Naive thymus-derived CD4-positive, alpha-beta T cell (primary cell): Measurements from ENCODE around the gene COL23A1. TPM values are rescaled to one million over a fixed set of nuclear protein-coding genes. Genes with fewer than 3 reads are reported as not detected.
A peak's percentile ranks its signal among the peaks of the same experiment; 100 is the strongest.

Source experiments
- ATAC-seq: fragments of 150-1000 bp; cut with Tn5 transposase; 2 replicates; pipeline ENCODE4 v1.10.0; 2021; ENCODE audit warnings: mild to moderate bottlenecking, moderate library complexity
- CTCF ChIA-PET: fragments of 350-600 bp; sonication (Branson Sonifier 250); formaldehyde crosslinking; loops from one replicate; lab custom pipeline; 2021; ENCODE audit warnings: antibody characterized with exemption; lab: Charles Lee
- POLR2A ChIA-PET: fragments of 350-600 bp; sonication (Branson Sonifier 250); formaldehyde crosslinking; loops from one replicate; lab custom pipeline; 2021; ENCODE audit warnings: antibody characterized with exemption, inconsistent platforms; lab: Charles Lee
- DNase-seq, 9 donors: peaks; one replicate each; pipeline versions ENCODE4 v3.0.0 to v3.0.0-alpha.2; 2020 to 2022; ENCODE audit warnings: mixed read lengths in 1 of 9
- H3K27ac ChIP-seq: one replicate; pipeline ENCODE4 v1.7.0; 2013; ENCODE audit warnings: mild to moderate bottlenecking, low read depth, low read length, moderate library complexity
- H3K27me3 ChIP-seq, 2 donors: one replicate each; pipeline ENCODE4 v1.7.0; 2013; ENCODE audit warnings: low read length in 2 of 2, mild to moderate bottlenecking in 2 of 2, moderate library complexity in 2 of 2; ENCODE audit not compliant: control insufficient read depth in 2 of 2, insufficient read depth in 2 of 2
- H3K36me3 ChIP-seq, 3 experiments: 1 replicate in 2 of 3; 2 replicates in 1 of 3; pipeline ENCODE4 v1.7.0; 2013; ENCODE audit warnings: low read length in 3 of 3, mild to moderate bottlenecking in 3 of 3, moderate library complexity in 1 of 3; ENCODE audit not compliant: insufficient read depth in 3 of 3, control insufficient read depth in 2 of 3
- H3K4me1 ChIP-seq, 2 donors: one replicate each; pipeline ENCODE4 v1.7.0; 2013; ENCODE audit warnings: low read length in 2 of 2, mild to moderate bottlenecking in 2 of 2, moderate library complexity in 1 of 2; ENCODE audit not compliant: control insufficient read depth in 2 of 2, insufficient read depth in 2 of 2
- H3K4me3 ChIP-seq: 2 replicates; pipeline ENCODE4 v1.7.0; 2013; ENCODE audit warnings: mild to moderate bottlenecking, low read length
- H3K9me3 ChIP-seq, 3 experiments: 1 replicate in 2 of 3; 2 replicates in 1 of 3; pipeline ENCODE4 v1.7.0; 2013; ENCODE audit warnings: low read length in 3 of 3; ENCODE audit not compliant: control insufficient read depth in 2 of 3
- H3K27ac Mint-ChIP-seq, 9 donors: one replicate each; pipeline ENCODE4 v1.8.0; 2020 to 2022; ENCODE audit warnings: mixed read lengths in 9 of 9, mild to moderate bottlenecking in 8 of 9, moderate library complexity in 5 of 9, inconsistent platforms in 2 of 9
- H3K27me3 Mint-ChIP-seq, 5 donors: one replicate each; pipeline ENCODE4 v1.8.0; 2021 to 2022; ENCODE audit warnings: mixed read lengths in 5 of 5, mild to moderate bottlenecking in 1 of 5
- H3K36me3 Mint-ChIP-seq, 5 donors: one replicate each; pipeline ENCODE4 v1.8.0; 2020 to 2022; ENCODE audit warnings: mixed read lengths in 5 of 5, mild to moderate bottlenecking in 3 of 5, inconsistent platforms in 1 of 5
- H3K4me1 Mint-ChIP-seq, 7 donors: one replicate each; pipeline ENCODE4 v1.8.0; 2020 to 2022; ENCODE audit warnings: mixed read lengths in 7 of 7, mild to moderate bottlenecking in 3 of 7, inconsistent platforms in 1 of 7
- H3K4me3 Mint-ChIP-seq, 10 donors: one replicate each; pipeline ENCODE4 v1.8.0; 2020 to 2022; ENCODE audit warnings: mild to moderate bottlenecking in 10 of 10, mixed read lengths in 10 of 10, moderate library complexity in 6 of 10, inconsistent platforms in 2 of 10
- H3K9me3 Mint-ChIP-seq, 11 donors: one replicate each; pipeline ENCODE4 v1.8.0; 2020 to 2022; ENCODE audit warnings: mixed read lengths in 11 of 11, mild to moderate bottlenecking in 4 of 11, inconsistent platforms in 1 of 11, moderate library complexity in 1 of 11
- intact Hi-C, 2 donors: fragments of 100-400 bp; cut with micrococcal nuclease; formaldehyde crosslinking; loops; one replicate each; pipeline ENCODE4 v1.15.1; 2023
- polyA plus RNA-seq, 2 donors: library from polyadenylated mRNA; unstranded; fragments of 300-500 nt; fragmentation: Illumina TruSeq; gene quantifications; one replicate each; pipeline ENCODE4 v1.2.3, GENCODE V29; 2021
- total RNA-seq, 6 experiments: library from RNA in 5 of 6; stranded (reverse) in 5 of 6; gene quantifications; 1 replicate in 5 of 6; 2 replicates in 1 of 6; pipeline ENCODE4 v1.2.3 and lab custom pipeline; 2021 to 2026

COL23A1 gene
- total and polyA plus RNA-seq, 7 experiments from 2014 or later, result 0.13 to 0.32 (median 0.22) TPM; not detected in 4

DNA sequence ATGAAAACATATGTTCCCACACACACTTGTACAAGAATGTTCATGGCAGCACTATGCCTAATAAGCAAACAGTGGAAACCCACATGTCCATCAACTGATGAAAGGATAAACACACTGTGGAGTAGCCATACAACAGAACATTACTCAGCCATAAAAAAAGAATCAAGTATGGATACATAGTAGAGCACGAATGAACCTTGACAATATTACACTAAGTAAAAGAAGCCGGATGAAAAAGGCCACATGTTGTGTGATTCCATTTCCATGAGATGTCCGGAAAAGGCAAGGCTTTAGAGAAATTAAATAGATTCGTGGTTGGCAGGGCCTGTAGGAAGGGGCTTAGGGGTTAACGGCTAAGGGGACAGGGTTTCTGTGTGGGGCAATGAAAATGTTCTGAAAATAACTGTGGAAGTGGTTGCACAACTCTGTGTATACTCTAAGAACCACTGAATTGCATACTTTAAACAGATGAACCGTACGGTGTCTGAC is 51.4 kb downstream of the COL23A1 start:
- intact Hi-C loops, result no loop called here
- H3K36me3 ChIP-seq, result no peaks in the 10 kb centered on the region
- Mint-ChIP-seq H3K36me3 (no peaks in the 10 kb centered on the region), H3K4me1 (no peaks in the 10 kb centered on the region), H3K4me3 (no peak overlapping the region), H3K27ac (no peak overlapping the region), H3K9me3 (no peaks in the 10 kb centered on the region), H3K27me3 (peaks cover 0 to 3% (median 0%) of the 10 kb centered on the region in 5 donors)
- no peaks in the 10 kb centered on the region for H3K27me3 ChIP-seq
- H3K27ac ChIP-seq, result no peak overlapping the region
- DNase-seq, result no peak
- H3K4me1 ChIP-seq, result no peaks in the 10 kb centered on the region
- CTCF ChIA-PET, result no interaction called here
- POLR2A ChIA-PET, result no interaction called here
- no peak for ATAC-seq
- no peak overlapping the region for H3K4me3 ChIP-seq
- H3K9me3 ChIP-seq, result no peaks in the 10 kb centered on the region

- Histone ChIP-seq H3K36me3 (no peaks in the 10 kb centered on the region), H3K9me3 (no peaks in the 10 kb centered on the region), H3K4me3 (no peak overlapping the region), H3K27me3 (no peaks in the 10 kb centered on the region), H3K4me1 (no peaks in the 10 kb centered on the region), H3K27ac (no peak overlapping the region)
- intact Hi-C loops, result no loop called here
- Mint-ChIP-seq H3K27me3 (peaks cover 0 to 4% (median 0%) of the 10 kb centered on the region in 5 donors), H3K4me3 (no peak overlapping the region), H3K9me3 (no peaks in the 10 kb centered on the region), H3K36me3 (no peaks in the 10 kb centered on the region), H3K4me1 (no peaks in the 10 kb centered on the region), H3K27ac (no peak overlapping the region)
- CTCF ChIA-PET, result no interaction called here
- POLR2A ChIA-PET, result no interaction called here
- DNase-seq (no peak), ATAC-seq (no peak)
Observed at GRCh38 chr5:178537467-178538371, 52.5 kb downstream of the COL23A1 start.

DNA sequence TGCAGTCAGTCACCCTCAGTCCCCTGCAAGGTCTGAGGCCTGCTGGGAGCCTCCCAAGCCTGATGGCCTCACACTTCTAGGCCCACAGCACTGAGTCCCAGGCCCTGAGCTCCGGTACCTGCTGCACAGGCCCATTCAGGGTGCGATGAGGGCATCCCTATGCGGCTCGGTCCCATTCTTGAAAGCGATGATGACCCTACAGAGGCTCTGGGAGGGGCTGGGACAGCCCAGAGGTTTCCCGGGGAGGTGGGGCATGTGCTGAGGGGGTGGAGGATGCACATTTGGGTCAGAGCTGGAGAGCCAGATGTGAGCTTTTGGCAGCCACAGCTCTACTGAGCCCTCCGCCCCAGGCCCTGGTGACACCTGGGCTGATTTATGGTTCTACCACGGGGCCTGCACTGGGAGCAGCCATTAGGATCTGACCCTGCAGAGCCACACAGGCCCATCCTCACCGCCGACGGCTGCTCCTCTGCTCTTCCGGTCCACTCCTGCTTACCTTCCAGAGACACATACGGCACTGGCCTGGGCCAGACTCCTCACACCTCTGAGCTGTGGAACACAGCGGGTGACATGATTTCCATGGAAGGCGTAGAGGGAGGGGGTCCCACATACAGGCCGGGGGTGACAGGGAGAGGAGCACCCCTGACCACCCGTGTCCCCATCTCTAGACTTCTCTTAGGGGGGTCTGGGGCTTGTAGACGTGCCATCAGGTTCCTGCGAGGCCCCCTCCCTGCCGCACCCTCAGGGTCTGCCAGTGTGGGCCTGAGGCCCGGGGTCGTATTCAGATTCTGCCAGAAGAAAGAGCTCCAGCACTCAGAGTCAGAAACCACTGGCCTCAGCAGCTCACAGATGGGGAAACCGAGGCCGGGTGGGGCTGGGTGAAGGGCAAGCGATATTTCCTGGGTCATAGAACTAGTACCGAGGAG is 53.4 kb downstream of the COL23A1 start:
- H3K27me3 ChIP-seq, result no peaks in the 10 kb centered on the region
- Mint-ChIP-seq H3K4me3 (no peak overlapping the region), H3K27me3 (peaks cover 0 to 4% (median 0%) of the 10 kb centered on the region in 5 donors), H3K4me1 (no peaks in the 10 kb centered on the region), H3K9me3 (no peaks in the 10 kb centered on the region), H3K36me3 (no peaks in the 10 kb centered on the region), H3K27ac (no peak overlapping the region)
- ChIA-PET CTCF (no interaction called here), POLR2A (no interaction called here)
- H3K4me3 ChIP-seq, result no peak overlapping the region
- intact Hi-C loops, result no loop called here
- ATAC-seq (peak; percentile 16), DNase-seq (no peak)
- no peaks in the 10 kb centered on the region for H3K4me1 ChIP-seq
- H3K36me3 ChIP-seq, result no peaks in the 10 kb centered on the region
- no peaks in the 10 kb centered on the region for H3K9me3 ChIP-seq
- no peak overlapping the region for H3K27ac ChIP-seq

DNA sequence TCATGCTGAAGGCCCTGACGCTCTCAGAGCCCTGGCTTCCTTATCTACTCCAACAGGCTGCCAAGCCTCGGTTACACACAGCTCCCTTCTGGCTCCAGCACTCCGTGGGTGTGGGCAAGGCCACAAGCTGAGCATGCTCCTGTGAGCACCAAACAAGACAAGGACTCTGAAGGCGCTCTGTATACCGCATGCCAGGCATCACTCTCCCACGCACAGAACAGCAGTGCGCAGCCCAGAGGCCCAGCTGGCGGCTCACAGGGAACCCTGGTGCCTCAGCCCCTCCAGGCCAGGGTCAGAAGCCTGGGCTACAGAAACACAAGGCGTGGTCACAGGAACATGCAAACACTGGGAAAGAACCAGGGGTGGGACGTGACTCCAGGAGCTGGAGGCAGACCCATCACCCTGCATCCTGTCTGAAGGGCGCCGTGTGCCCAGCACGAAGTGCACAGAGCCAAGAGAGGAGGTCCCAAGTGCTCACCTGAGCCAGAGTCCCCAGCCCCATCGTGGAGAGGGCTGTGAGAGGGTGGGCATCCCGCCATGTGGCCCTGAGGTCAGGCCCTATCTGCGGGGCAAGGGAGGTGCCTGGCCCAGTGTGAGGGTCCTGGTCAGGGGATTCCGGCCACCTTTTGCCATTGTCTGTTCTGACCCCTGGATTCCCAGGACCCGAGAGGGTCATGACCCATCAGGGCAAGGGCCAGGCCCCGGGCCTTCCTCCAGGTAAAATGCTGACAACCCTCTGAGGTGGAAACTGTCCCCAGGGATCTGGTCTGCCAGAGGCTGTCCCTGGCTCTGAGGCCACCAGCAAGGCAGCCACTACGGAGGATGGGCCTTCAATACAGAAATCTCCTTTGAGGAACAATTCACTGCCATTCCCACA is 54.7 kb downstream of the COL23A1 start:
- peaks cover 0 to 4% (median 0%) of the 10 kb centered on the region in 5 donors for H3K27me3 Mint-ChIP-seq
- Histone ChIP-seq H3K27me3 (no peaks in the 10 kb centered on the region), H3K4me1 (no peaks in the 10 kb centered on the region), H3K27ac (no peak overlapping the region), H3K36me3 (no peaks in the 10 kb centered on the region), H3K4me3 (no peak overlapping the region), H3K9me3 (no peaks in the 10 kb centered on the region)
- intact Hi-C loops, result no loop called here
- H3K4me1 Mint-ChIP-seq, result no peaks in the 10 kb centered on the region
- DNase-seq (no peak), ATAC-seq (peak; percentile 23)
- CTCF ChIA-PET, result no interaction called here
- no peaks in the 10 kb centered on the region for H3K36me3 Mint-ChIP-seq
- POLR2A ChIA-PET, result no interaction called here
- no peak overlapping the region for H3K4me3 Mint-ChIP-seq
- no peaks in the 10 kb centered on the region for H3K9me3 Mint-ChIP-seq
- no peak overlapping the region for H3K27ac Mint-ChIP-seq

DNA sequence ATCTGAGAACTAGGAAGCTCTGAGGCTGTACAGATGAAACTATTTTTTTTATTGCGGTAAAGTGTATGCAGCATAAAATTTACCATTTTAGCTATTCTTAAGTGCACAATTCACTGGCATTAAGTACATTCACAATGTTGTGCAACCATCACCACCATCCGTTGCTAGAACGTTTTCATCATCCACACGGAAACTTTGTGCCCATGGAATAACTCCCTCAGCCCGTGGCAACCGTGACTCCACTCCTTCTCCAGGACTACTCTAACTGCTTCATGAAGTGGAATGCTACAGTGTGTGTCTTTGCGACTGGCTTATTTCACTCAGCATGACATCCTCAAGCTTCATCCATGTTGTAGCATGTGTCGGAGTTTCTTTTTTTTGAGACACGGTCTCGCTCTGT is 57.1 kb downstream of the COL23A1 start:
- Mint-ChIP-seq H3K4me1 (no peaks in the 10 kb centered on the region), H3K27ac (no peak overlapping the region), H3K9me3 (no peaks in the 10 kb centered on the region), H3K36me3 (no peaks in the 10 kb centered on the region), H3K4me3 (no peak overlapping the region), H3K27me3 (peaks cover 0 to 4% (median 0%) of the 10 kb centered on the region in 5 donors)
- POLR2A ChIA-PET, result no interaction called here
- Histone ChIP-seq H3K9me3 (no peaks in the 10 kb centered on the region), H3K27ac (no peak overlapping the region), H3K27me3 (no peaks in the 10 kb centered on the region), H3K4me3 (no peak overlapping the region), H3K36me3 (no peaks in the 10 kb centered on the region), H3K4me1 (no peaks in the 10 kb centered on the region)
- ATAC-seq, result no peak
- intact Hi-C loops, result no loop called here
- no peak for DNase-seq
- CTCF ChIA-PET, result no interaction called here

DNA sequence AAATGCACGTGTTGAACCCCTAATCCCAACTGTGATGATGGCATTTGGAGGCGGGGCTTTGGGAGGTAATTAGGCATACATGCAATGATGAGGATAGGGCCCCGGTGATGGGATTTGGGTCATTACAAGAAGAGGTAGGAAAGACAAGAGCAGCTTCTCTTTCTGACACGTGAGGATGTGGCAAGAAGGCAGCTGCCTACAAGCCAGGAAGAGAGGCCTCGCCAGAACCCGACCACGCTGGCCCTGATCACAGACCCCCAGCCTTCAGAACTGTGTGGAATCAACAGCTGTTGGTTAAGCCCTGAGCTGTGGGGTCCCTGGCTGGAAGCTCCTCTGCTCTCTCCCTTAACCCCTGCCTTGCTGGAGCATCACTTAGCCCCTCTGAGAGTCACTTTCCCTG is 57.5 kb downstream of the COL23A1 start:
- no peak for ATAC-seq
- H3K27me3 Mint-ChIP-seq, result peaks cover 0 to 4% (median 0%) of the 10 kb centered on the region in 5 donors
- intact Hi-C loops, result no loop called here
- POLR2A ChIA-PET, result no interaction called here
- CTCF ChIA-PET, result no interaction called here
- no peak overlapping the region for H3K27ac Mint-ChIP-seq
- Histone ChIP-seq H3K27me3 (no peaks in the 10 kb centered on the region), H3K27ac (no peak overlapping the region), H3K9me3 (no peaks in the 10 kb centered on the region), H3K4me1 (no peaks in the 10 kb centered on the region), H3K36me3 (no peaks in the 10 kb centered on the region), H3K4me3 (no peak overlapping the region)
- no peaks in the 10 kb centered on the region for H3K4me1 Mint-ChIP-seq
- no peak for DNase-seq
- H3K36me3 Mint-ChIP-seq, result no peaks in the 10 kb centered on the region
- H3K9me3 Mint-ChIP-seq, result no peaks in the 10 kb centered on the region
- H3K4me3 Mint-ChIP-seq, result no peak overlapping the region
